Activated T-helper 17 cell treated with anti-CD3 and anti-CD28 coated beads, Interleukin-2, amount 50 U/mL, for 72 hours (primary cell): ENCODE data around the gene KRTAP10-8. TPM values are rescaled to one million over a fixed set of nuclear protein-coding genes. Genes with fewer than 3 reads are reported as not detected.
"Not testable (repeated sequence)": the region's sequence is repeated elsewhere in the genome, so short reads cannot be mapped to it uniquely, and the experiment has no call there.

Experiments
- ATAC-seq: fragments of 150-1000 bp; cut with Tn5 transposase; replicated peaks from 2 replicates; pipeline ENCODE4 v1.10.0; 2021; ENCODE audit warnings: mild to moderate bottlenecking, moderate library complexity
- H3K27ac Mint-ChIP-seq: one replicate; pipeline ENCODE4 v1.8.0; 2022; ENCODE audit warnings: mixed read lengths
- H3K27me3 Mint-ChIP-seq: one replicate; pipeline ENCODE4 v1.8.0; 2022; ENCODE audit warnings: mixed read lengths
- H3K36me3 Mint-ChIP-seq: one replicate; pipeline ENCODE4 v1.8.0; 2022; ENCODE audit warnings: low read depth, mild to moderate bottlenecking, mixed read lengths
- H3K4me1 Mint-ChIP-seq: one replicate; pipeline ENCODE4 v1.8.0; 2022; ENCODE audit warnings: mixed read lengths
- H3K4me3 Mint-ChIP-seq: one replicate; pipeline ENCODE4 v1.8.0; 2022; ENCODE audit warnings: mild to moderate bottlenecking, mixed read lengths
- H3K9me3 Mint-ChIP-seq: one replicate; pipeline ENCODE4 v1.8.0; 2022; ENCODE audit warnings: mixed read lengths
- total RNA-seq, 2 donors: library from RNA; stranded (reverse); gene quantifications; one replicate each; pipeline ENCODE4 v1.2.3, GENCODE V29; 2022

The KRTAP10-8 gene
- total RNA-seq, 2 donors from 2014 or later = not detected

DNA sequence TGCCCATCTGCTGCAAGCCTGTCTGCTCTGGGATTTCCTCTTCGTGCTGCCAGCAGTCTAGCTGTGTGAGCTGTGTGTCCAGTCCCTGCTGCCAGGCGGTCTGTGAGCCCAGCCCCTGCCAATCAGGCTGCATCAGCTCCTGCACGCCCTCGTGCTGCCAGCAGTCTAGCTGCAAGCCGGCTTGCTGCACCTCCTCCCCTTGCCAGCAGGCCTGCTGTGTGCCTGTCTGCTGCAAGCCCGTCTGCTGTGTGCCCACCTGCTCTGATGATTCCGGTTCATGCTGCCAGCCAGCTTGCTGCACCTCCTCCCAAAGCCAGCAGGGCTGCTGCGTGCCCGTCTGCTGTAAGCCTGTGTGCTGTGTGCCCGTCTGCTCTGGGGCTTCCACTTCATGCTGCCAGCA, 10.8 kb upstream of the KRTAP10-8 start:
- not testable (repeated sequence) for H3K27ac Mint-ChIP-seq, H3K36me3 Mint-ChIP-seq, H3K9me3 Mint-ChIP-seq, H3K4me1 Mint-ChIP-seq, H3K27me3 Mint-ChIP-seq, ATAC-seq, H3K4me3 Mint-ChIP-seq

- Mint-ChIP-seq H3K9me3 (peaks cover 8% of the 10 kb centered on the region), H3K4me1 (no peaks in the 10 kb centered on the region), H3K36me3 (no peaks in the 10 kb centered on the region), H3K27me3 (peaks cover 4% of the 10 kb centered on the region), H3K27ac (no peak overlapping the region), H3K4me3 (no peak overlapping the region)
- ATAC-seq = no peak
These were observed 10.1 kb upstream of the KRTAP10-8 start for GRCh38 chr21:44601596-44602462.

DNA sequence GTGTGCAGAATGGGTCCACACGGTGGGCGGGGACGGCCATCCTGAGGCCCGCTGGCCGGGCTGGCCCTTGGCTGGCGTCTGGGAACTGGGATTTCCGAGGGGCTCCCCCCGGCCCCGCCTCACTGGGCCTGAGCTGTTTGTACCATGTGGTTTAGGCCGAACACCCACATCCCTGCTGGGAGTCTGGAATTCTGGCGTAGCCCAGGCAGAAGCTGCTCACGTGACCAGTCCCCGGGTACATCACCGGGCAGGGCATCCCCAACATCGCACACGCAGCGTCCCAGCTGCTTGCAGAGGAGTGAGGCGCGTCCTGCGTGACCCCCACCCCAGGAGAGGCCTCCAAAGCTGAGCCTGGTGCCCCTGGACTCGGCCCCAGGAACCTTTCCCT, 9.4 kb upstream of the KRTAP10-8 start:
- H3K27me3 Mint-ChIP-seq = peaks cover 4% of the 10 kb centered on the region
- no peaks in the 10 kb centered on the region for H3K4me1 Mint-ChIP-seq
- no peak overlapping the region for H3K4me3 Mint-ChIP-seq
- ATAC-seq = no peak
- H3K9me3 Mint-ChIP-seq = peaks cover 8% of the 10 kb centered on the region
- H3K36me3 Mint-ChIP-seq = no peaks in the 10 kb centered on the region
- H3K27ac Mint-ChIP-seq = no peak overlapping the region

GRCh38 chr21:44603109-44603875, 8.6 kb upstream of the KRTAP10-8 start:
- H3K27me3 Mint-ChIP-seq = peaks cover 4% of the 10 kb centered on the region
- no peaks in the 10 kb centered on the region for H3K4me1 Mint-ChIP-seq
- H3K36me3 Mint-ChIP-seq = no peaks in the 10 kb centered on the region
- no peak for ATAC-seq
- H3K4me3 Mint-ChIP-seq = no peak overlapping the region
- H3K27ac Mint-ChIP-seq = no peak overlapping the region
- peaks cover 8% of the 10 kb centered on the region for H3K9me3 Mint-ChIP-seq

GRCh38 chr21:44603911-44604310, 8.0 kb upstream of the KRTAP10-8 start:
- no peak for ATAC-seq
- no peaks in the 10 kb centered on the region for H3K27me3 Mint-ChIP-seq
- peaks cover 6% of the 10 kb centered on the region for H3K9me3 Mint-ChIP-seq
- H3K36me3 Mint-ChIP-seq = no peaks in the 10 kb centered on the region
- H3K4me3 Mint-ChIP-seq = no peak overlapping the region
- H3K4me1 Mint-ChIP-seq = no peaks in the 10 kb centered on the region
- no peak overlapping the region for H3K27ac Mint-ChIP-seq

GRCh38 chr21:44606495-44606894, 5.4 kb upstream of the KRTAP10-8 start:
- Mint-ChIP-seq H3K27me3 (no peaks in the 10 kb centered on the region), H3K36me3 (no peaks in the 10 kb centered on the region), H3K4me1 (no peaks in the 10 kb centered on the region), H3K27ac (no peak overlapping the region), H3K4me3 (no peak overlapping the region), H3K9me3 (peaks cover 22% of the 10 kb centered on the region)
- no peak for ATAC-seq

GRCh38 chr21:44609193-44609592, 2.7 kb upstream of the KRTAP10-8 start:
- no peak for ATAC-seq
- H3K27me3 Mint-ChIP-seq = no peaks in the 10 kb centered on the region
- H3K36me3 Mint-ChIP-seq = no peaks in the 10 kb centered on the region
- no peak overlapping the region for H3K27ac Mint-ChIP-seq
- no peak overlapping the region for H3K4me3 Mint-ChIP-seq
- peaks cover 22% of the 10 kb centered on the region for H3K9me3 Mint-ChIP-seq
- H3K4me1 Mint-ChIP-seq = no peaks in the 10 kb centered on the region

DNA sequence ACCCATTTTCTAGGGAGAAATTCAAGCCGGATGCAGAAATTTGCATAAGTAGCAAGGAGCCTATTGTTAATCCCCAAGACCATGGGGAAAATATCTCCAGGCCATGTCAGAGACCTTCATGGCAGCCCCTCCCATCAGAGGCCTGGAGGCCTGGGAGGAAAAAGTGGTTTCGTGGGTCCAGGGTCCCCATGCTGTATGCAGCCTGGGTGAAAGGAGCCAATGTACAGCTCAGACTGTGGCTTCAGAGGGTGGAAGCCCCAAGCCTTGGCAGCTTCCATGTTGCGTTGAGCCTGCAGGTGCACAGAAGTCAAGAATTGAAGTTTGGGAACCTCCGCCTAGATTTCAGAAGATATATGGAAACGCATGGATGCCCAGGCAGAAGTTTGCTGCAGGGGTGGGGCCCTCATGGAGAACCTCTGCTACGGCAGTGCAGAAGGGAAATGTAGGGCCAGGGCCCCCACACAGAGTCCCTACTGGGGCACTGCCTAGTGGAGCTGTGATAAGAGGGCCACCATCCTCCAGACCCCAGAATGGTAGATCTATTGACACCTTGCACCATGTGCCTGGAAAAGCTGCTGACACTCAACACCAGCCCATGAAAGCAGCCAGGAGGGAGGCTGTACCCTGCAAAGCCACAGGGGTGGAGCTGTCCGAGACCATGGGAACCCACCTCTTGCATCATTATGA, 1.6 kb upstream of the KRTAP10-8 start:
- not testable (repeated sequence) for H3K4me1 Mint-ChIP-seq, H3K27me3 Mint-ChIP-seq, ATAC-seq, H3K36me3 Mint-ChIP-seq, H3K4me3 Mint-ChIP-seq, H3K27ac Mint-ChIP-seq
- H3K9me3 Mint-ChIP-seq = peaks cover 22% of the 10 kb centered on the region

GRCh38 chr21:44611551-44611950, 328 bp upstream of the KRTAP10-8 start:
- Mint-ChIP-seq H3K27ac (no peak overlapping the region), H3K9me3 (peaks cover 20% of the 10 kb centered on the region), H3K4me1 (no peaks in the 10 kb centered on the region), H3K36me3 (no peaks in the 10 kb centered on the region), H3K27me3 (no peaks in the 10 kb centered on the region), H3K4me3 (no peak overlapping the region)
- no peak for ATAC-seq

GRCh38 chr21:44612669-44613229, 870 bp downstream of the KRTAP10-8 start:
- H3K27me3 Mint-ChIP-seq = no peaks in the 10 kb centered on the region
- H3K9me3 Mint-ChIP-seq = peaks cover 19% of the 10 kb centered on the region
- H3K4me3 Mint-ChIP-seq = no peak overlapping the region
- H3K36me3 Mint-ChIP-seq = no peaks in the 10 kb centered on the region
- no peaks in the 10 kb centered on the region for H3K4me1 Mint-ChIP-seq
- ATAC-seq = no peak
- H3K27ac Mint-ChIP-seq = no peak overlapping the region

GRCh38 chr21:44613386-44614155, 1.7 kb downstream of the KRTAP10-8 start:
- Mint-ChIP-seq H3K4me3 (no peak overlapping the region), H3K27me3 (no peaks in the 10 kb centered on the region), H3K4me1 (peaks cover 2% of the 10 kb centered on the region), H3K36me3 (no peaks in the 10 kb centered on the region), H3K9me3 (peaks cover 19% of the 10 kb centered on the region), H3K27ac (no peak overlapping the region)
- ATAC-seq = no peak

DNA sequence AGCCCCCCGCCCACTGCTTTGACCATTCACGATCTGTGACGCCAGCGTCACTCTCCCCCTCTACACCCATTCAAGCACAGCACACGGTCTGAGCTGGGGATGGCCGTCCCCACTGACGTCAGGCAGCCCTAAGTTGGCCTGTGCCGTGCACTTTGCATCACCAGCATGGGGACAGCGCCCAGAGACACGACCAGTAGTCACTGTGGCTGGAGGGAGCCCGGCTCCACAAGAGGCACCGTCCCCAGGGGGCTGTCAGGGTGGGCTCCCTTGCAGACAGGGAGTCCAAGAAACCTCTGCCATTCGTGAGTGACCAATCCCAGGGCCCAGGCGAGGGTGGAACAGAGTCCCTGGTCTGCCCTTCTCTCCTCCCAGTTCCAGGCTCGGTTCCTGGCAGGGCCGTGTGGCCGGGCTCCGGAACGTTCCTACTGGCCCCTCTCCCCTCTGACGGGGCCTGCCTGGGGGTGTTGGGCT, 2.3 kb downstream of the KRTAP10-8 start:
- peaks cover 20% of the 10 kb centered on the region for H3K9me3 Mint-ChIP-seq
- H3K4me1 Mint-ChIP-seq = peaks cover 9% of the 10 kb centered on the region
- no peaks in the 10 kb centered on the region for H3K36me3 Mint-ChIP-seq
- no peak for ATAC-seq
- no peaks in the 10 kb centered on the region for H3K27me3 Mint-ChIP-seq
- H3K4me3 Mint-ChIP-seq = no peak overlapping the region
- H3K27ac Mint-ChIP-seq = no peak overlapping the region

GRCh38 chr21:44614961-44615391, 3.1 kb downstream of the KRTAP10-8 start:
- no peak for ATAC-seq
- peaks cover 15% of the 10 kb centered on the region for H3K4me1 Mint-ChIP-seq
- no peak overlapping the region for H3K4me3 Mint-ChIP-seq
- H3K9me3 Mint-ChIP-seq = peaks cover 21% of the 10 kb centered on the region
- H3K27ac Mint-ChIP-seq = no peak overlapping the region
- H3K27me3 Mint-ChIP-seq = no peaks in the 10 kb centered on the region
- H3K36me3 Mint-ChIP-seq = no peaks in the 10 kb centered on the region

- Mint-ChIP-seq H3K27ac (no peak overlapping the region), H3K4me1 (peaks cover 15% of the 10 kb centered on the region), H3K27me3 (no peaks in the 10 kb centered on the region), H3K9me3 (peaks cover 24% of the 10 kb centered on the region), H3K4me3 (no peak overlapping the region), H3K36me3 (no peaks in the 10 kb centered on the region)
- no peak for ATAC-seq
These were observed 3.6 kb downstream of the KRTAP10-8 start for GRCh38 chr21:44615466-44615865.
